SKM-1 (cell line): Measurements from ENCODE around the gene NEDD4L.
"Not testable (repeated sequence)": the region's sequence is repeated elsewhere in the genome, so short reads cannot be mapped to it uniquely, and the experiment has no call there.

ENCODE experiments used
- DNase-seq: peaks from one replicate; lab custom pipeline; 2025; ENCODE audit not compliant: unreplicated experiment; lab: John Stamatoyannopoulos, UW

Gene NEDD4L

DNA sequence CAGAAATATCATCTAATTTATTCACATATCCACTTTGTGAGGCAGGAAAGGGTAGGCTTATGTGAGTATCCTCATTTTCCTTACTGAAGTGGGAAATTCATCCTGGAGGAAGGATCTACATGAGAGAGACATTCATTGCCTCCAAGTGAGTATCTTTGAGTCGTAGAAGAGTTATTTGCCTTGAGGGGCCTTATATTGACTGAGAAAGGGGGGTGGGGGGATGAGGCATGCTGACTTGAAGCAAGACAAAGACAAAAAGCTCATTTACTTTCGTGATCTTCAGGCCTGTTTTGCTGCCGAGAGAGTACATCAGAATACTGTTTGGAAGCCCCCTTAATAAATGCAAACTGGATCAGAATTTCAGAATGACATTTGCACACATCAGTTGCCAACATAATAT is 17.6 kb upstream of the NEDD4L start:
- DNase-seq, result no peak

GRCh38 chr18:58026857-58027256 is 17.2 kb upstream of the NEDD4L start:
- no peak for DNase-seq

DNA sequence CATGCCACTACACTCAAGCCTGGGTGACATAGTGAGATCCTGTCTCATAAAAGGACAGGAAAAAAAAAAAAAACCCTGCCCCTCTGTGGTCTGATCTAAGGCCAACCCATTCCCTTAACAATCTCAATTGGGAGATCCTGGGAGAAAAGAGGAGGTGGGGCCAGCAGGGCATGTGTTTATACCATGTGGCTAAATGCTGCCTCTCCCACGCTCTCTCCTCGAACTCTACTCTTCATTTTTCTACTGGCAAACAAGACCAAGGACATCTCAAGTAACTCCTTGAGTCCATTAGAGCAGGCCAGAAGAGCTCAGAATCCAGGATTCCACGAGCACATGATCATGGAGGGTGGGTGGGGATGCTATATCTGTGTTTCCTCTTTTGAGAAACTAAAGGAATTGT is 16.7 kb upstream of the NEDD4L start:
- DNase-seq, result no peak

DNA sequence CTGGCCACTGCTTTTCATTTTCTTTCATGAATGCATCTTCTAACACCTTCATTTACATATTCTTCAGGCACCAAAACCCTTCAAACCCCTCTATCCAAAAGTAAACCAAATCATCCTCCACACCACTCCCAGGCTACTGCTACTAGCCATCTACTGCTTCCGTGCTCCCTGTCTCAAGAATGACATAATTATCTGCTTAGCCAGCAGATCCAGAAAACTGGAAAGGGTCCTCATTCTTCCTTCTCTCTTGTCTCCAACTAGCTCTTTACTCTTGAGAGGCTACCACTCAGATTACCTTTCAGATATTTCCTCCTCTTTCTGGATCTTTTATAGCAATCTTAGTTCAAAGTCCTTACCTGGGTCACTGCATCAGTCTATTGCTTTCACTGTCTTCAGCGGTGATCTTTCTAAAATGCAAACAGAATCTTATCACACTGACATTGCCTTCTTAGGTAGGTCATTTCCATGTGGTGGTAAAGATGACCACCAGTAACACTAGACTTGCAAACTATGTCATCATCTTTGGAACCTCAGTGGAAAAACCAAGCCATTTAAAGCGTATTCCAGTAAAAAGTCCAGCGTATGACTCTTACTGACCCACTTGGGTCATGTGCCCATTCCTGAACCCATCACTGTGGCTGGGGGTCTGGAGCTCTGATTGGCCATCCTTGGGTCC is 15.8 kb upstream of the NEDD4L start:
- DNase-seq, result no peak

- DNase-seq, result no peak
Observed at GRCh38 chr18:58032233-58032632, 11.8 kb upstream of the NEDD4L start.

- DNase-seq, result no peak
Observed at GRCh38 chr18:58033216-58033615, 10.8 kb upstream of the NEDD4L start.

GRCh38 chr18:58034370-58034769 is 9.7 kb upstream of the NEDD4L start:
- no peak for DNase-seq

GRCh38 chr18:58037163-58037562 is 6.9 kb upstream of the NEDD4L start:
- DNase-seq, result no peak

GRCh38 chr18:58038063-58038462 is 6.0 kb upstream of the NEDD4L start:
- DNase-seq, result peak; percentile 49

DNA sequence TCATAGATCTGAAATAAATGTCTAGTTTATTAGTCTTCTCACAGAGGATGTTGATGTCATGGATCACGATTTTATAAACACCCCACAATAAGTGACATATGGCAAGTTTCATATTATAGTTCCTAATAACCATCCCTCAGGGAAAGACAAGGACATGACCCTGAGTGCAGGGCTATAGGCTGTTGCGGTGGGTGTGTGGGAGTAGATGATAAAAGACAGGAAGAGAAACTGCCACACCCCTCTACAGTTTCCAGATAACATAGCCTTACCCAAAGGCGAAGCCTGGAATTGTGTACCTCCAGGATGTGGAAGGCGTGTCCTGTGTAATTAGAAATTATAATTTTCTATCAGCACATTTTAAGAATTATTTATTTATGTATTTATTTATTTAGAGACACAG is 2.4 kb upstream of the NEDD4L start:
- no peak for DNase-seq

DNA sequence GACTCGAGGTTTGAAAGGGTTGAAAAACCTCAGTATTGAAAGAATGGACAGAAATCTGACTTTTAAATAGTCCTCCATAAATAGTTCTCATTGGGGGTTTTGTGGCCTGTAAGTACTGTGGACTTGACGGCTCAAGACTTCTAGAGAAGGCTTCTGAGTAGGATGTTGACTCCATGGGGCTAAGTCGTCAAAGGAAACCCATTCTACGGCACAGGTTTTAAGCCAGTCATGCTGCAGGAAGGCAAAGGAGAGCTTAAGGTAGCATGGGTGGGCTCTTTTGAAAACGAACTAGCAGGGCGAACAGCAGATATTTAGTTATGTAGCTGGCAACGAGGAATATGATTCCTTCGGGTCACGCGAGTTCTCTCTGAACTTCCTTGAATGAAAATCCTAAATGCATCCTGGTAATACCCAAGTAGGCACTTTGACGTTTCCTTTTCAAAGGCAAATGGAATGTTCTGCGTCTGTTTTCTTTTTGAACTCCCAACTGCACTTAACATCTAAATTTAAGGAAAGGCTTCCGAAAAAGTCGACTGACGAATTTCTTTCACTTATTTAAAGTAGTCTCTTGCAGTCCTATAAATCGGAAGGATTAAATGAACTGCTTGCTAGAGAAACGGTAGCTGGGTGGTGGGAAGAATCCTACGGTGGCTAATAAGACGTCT is 1.1 kb upstream of the NEDD4L start:
- DNase-seq, result no peak

DNA sequence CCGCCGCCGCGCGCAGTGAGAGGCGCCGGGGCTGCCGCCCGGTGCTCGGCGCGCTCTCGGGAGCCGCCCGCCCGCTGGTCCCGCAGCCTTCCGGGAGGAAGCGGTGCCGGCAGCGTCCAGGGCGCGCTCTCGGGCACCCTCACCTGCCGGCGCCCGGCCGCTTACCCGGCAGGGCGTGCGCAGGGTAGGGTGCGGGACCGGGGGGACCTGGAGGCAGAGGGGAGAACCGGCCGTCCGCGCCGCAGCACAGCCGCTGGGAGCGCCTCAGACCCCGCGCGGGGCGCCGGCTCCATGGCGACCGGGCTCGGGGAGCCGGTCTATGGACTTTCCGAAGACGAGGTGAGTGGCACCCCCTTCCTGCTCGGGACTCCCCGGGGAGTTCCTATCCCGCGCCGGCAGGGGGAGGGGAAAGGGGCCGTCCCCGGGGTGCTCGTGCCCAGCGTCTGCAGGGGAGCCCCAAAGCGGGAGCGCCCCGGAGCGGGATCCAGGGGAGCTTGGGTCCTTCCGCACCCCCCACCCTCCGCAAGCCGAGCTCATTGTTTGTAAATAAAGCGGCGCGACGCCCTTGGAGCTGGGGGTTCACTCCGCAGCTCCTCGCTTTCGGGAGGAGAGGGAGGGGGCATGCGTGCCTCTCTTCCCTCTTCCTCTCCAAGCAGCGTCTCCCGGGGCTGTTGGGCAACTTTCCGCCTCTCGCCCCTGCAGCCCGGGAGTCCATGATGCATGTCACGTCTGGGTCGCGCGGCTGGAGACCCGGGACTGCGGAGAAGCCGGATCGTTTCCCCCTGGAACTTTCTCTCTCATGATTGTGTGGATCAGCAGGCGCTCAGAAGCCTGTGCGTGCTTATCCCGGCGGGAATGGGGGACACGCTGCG is 580 bp downstream of the NEDD4L start:
- DNase-seq, result no peak

DNA sequence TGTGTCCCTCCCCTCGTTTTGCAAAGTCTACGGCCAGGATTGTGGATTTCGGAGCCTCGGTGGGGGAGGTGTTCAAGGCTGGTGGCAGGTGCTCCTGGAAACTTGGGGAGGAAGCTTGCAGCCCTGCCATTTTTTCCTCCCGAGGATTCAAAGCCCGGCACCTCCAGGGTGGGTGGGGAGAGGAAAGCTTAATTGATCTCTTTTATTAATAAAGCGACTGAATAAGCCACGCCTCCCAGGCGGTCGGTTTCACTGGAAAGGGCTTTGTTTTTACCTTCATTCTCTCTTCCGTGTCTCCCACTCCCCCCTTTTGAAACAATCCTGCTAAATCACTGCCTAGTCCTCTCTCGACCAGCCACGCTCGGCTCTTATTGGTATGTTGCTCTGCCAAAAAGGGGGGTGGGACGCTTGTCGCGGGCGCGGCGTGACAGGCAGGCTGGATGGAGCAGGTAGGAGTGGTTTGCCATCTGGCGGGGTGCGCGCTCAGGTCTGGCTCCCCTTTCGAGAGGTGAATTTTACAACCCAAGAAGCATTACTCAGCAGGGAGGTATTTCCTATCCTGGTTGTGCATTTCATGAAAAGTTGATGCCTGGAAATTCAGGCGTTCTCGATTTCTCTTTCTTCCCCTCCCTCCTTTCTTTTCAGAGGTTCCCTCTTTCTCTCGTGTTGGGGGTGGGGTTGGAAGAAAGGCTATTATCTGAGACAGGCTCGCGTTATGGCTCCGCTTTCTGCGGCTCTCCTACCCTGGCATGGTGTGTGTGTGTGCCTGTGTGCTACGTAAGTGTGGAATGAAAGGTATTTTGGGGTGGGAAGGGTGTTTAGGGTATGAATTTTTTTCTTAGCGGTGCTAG is 1.4 kb downstream of the NEDD4L start:
- no peak for DNase-seq

DNA sequence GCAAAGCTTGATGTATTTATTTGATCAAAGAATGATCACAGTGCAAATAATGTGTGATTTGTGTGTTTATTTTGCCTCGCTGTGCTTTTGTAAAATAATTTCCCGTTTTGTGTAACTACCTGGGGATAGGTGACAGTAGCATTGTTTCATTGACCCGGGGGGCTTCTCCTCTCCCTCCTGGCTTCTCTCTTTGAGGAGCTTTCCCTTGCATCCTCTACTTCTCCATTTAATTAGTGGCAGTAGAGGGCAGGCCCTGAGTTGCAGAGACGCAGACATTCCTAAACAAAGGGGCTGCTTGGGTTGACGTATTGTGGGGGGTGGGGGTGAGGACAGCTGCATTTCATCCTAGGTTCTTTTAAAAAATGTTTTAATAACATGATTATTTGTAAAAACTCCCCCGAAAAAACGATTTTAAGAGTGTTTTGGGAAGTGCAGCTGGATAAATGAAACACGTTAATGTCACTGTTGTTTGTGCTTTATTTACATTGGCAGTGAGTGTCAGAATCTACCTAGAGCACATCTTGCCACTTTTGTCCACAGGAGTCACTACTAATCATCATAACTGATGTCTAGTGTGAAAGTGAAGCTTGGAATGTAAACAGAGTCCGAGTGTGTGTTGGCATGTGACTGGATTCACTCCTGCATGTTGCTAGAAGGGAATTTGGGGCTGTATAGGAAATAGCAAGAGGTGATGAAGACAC is 2.2 kb downstream of the NEDD4L start:
- DNase-seq, result no peak

DNA sequence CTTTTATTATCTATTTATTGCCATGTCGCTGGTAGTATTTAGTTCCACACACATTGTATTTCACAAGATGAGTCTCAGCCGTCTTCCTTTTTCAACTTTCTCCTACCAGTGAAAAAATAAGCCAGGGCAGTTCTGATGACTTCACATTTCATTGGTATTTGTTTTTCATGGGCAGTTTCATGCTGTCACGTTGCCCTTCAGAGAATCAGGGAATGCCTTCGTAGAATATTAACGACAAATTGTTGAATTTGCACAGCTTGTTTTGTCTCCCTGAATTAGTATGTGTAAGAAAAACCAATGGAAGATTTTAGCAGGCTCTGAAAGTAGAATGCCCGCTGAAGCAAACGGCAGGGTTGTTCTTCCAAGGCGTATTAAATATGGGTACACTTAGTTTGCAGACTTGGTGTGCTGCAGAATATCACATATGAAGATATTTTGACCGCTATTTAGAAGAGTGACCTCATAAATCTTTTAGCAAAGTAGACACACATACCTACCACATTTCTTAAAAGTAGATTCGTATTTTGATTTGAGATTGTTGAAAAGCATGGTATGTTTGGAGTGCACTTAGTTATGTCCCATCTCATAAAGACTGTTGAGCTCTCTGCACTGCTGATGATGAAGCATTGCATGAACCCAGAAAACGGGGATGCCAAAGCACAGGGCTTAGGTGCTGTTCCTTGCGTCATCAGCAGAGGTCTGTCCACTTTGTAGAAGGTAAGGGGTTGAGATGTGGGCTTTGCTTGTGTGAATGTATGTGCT is 2.9 kb downstream of the NEDD4L start:
- DNase-seq, result no peak

DNA sequence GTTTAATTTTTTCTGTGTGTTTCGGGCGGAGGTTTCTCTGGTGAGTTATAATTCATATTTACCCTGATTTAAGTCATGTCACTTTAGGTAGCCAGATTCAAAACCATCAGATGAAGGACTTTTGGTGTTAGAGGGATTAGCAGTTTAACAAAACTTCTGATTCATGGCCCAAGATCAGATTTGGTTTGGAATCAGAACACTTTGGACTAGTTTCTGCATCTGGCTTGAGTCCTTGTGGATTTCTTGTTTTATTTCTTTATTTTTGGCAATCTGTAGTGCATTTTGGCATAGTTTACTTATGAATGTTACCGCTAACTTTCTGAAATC is 3.5 kb downstream of the NEDD4L start:
- no peak for DNase-seq

DNA sequence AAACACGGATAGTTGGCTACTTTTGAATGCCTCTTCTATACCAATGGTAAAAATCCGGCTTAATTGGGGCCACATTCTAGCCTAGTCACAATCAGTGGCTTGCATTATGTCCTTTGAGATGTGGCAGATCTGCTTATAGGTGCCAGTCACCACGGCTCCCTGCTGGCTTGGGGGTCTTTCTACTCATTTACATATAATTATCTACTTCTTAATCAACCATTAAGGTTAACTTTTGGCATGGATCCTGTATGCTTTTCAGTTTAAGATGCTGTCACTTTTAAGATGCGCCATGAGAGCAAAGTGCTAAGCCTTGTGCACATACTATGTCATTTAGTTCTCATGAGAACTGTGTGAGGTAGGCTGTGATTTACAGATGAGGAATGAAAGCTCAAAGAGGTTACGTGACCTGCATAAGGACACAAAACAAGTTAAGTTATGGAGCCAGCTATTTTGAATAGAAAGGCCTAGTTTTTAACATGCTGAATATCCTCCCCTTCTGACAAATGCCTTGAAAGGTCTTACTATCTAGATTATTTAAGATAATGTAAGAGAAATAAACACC is 4.1 kb downstream of the NEDD4L start:
- DNase-seq, result no peak

GRCh38 chr18:58049000-58049688 is 5.1 kb downstream of the NEDD4L start:
- no peak for DNase-seq

GRCh38 chr18:58050963-58051362 is 6.9 kb downstream of the NEDD4L start:
- DNase-seq, result not testable (repeated sequence)
